GM12872 (cell line): ENCODE results near the gene PAK4.

Source experiments
- CTCF ChIP-seq: IDR thresholded peaks from 3 replicates; pipeline ENCODE4 v1.5.1; 2011; ENCODE audit warnings: low read depth, mild to moderate bottlenecking, low read length, moderate library complexity; ENCODE audit not compliant: insufficient read depth

The PAK4 gene

GRCh38 chr19:39122934-39123731 is 2.5 kb upstream of the PAK4 start:
- TF ChIP-seq CTCF, result no peak

GRCh38 chr19:39124136-39124764 is 1.3 kb upstream of the PAK4 start:
- no peak for TF ChIP-seq CTCF

GRCh38 chr19:39125199-39125553 is 410 bp upstream of the PAK4 start:
- no peak for TF ChIP-seq CTCF

- no peak for TF ChIP-seq CTCF
Observed at GRCh38 chr19:39126312-39127187, 964 bp downstream of the PAK4 start.

GRCh38 chr19:39127812-39128515 is 2.4 kb downstream of the PAK4 start:
- TF ChIP-seq CTCF, result no peak

GRCh38 chr19:39128516-39129079 is 3.0 kb downstream of the PAK4 start:
- no peak for TF ChIP-seq CTCF
